GM13976 (cell line): Measurements from ENCODE around the gene AKAP13.

Source experiments
- DNase-seq: peaks from one replicate; pipeline ENCODE4 v3.0.0; 2012; ENCODE audit warnings: low spot score
- CTCF ChIP-seq: IDR thresholded peaks from 2 replicates; pipeline ENCODE4 v1.5.1; 2012; ENCODE audit warnings: borderline replicate concordance, mild to moderate bottlenecking; ENCODE audit not compliant: insufficient read depth; ENCODE audit errors: extremely low read depth, missing control alignments, control extremely low read depth
- in situ Hi-C: fragments of 300-500 bp; cut with MboI; formaldehyde crosslinking; loops from one replicate; pipeline ENCODE4 v1.12.0; 2022; ENCODE audit warnings: low sequenced_read_pairs, mixed read lengths, inconsistent platforms; ENCODE audit not compliant: unreplicated experiment

The AKAP13 gene

GRCh38 chr15:85414495-85414894, 34.1 kb downstream of the AKAP13 start:
- in situ Hi-C loops: no loop called here
- DNase-seq: peak; percentile 55
- TF ChIP-seq CTCF: peak; percentile 36

- in situ Hi-C loops: no loop called here
- TF ChIP-seq CTCF: no peak
- DNase-seq: no peak
Measured at GRCh38 chr15:85414991-85415390, 34.6 kb downstream of the AKAP13 start.

- TF ChIP-seq CTCF: no peak
- in situ Hi-C loops: no loop called here
- no peak for DNase-seq
Measured at GRCh38 chr15:85415783-85416182, 35.4 kb downstream of the AKAP13 start.

GRCh38 chr15:85417276-85417675, 36.9 kb downstream of the AKAP13 start:
- no peak for DNase-seq
- TF ChIP-seq CTCF: no peak
- in situ Hi-C loops: no loop called here

GRCh38 chr15:85419161-85419560, 38.8 kb downstream of the AKAP13 start:
- in situ Hi-C loops: no loop called here
- DNase-seq: no peak
- TF ChIP-seq CTCF: no peak

GRCh38 chr15:85421116-85421925, 40.9 kb downstream of the AKAP13 start:
- TF ChIP-seq CTCF: no peak
- in situ Hi-C loops: loop anchor here (10.0 kb wide), 1 partner anchor 53 kb away; no protein-coding TSS in a partner anchor
- no peak for DNase-seq
